K562 (cell line): ENCODE data around the gene PTTG1IP. TPM values are rescaled to one million over a fixed set of nuclear protein-coding genes. Genes with fewer than 3 reads are reported as not detected.

ENCODE experiments used
- ATAC-seq: fragments of 200-7000 bp; cut with Tn5 transposase; 3 replicates; pipeline ENCODE4 v1.9.1; 2020; ENCODE audit warnings: moderate library complexity
- BruUV-seq: library from RNA; stranded (reverse); fragments of 400-500 nt; replicated peaks from 2 replicates; lab custom pipeline; 2021; lab: Mats Ljungman, UMichigan
- CTCF ChIA-PET: fragments of 300-600 bp; formaldehyde crosslinking; extraction: SDS; loops from one replicate; lab custom pipeline; 2021; ENCODE audit warnings: low intra/inter-chr PET ratio; lab: Yijun Ruan, JAX
- POLR2A ChIA-PET: fragments of 300-600, 350-650 bp; sonication (Branson Sonifier 250); formaldehyde crosslinking; extraction: SDS; loops from one replicate; lab custom pipeline; 2021; ENCODE audit warnings: antibody characterized with exemption, inconsistent platforms; lab: Yijun Ruan, JAX
- DNase-seq, 4 experiments: peaks; one replicate each; pipeline versions ENCODE4 v3.0.0 to v3.0.0-alpha.2; 2011 to 2018; ENCODE audit warnings: low spot score in 3 of 4, mixed read lengths in 3 of 4; ENCODE audit errors: extremely low read depth in 1 of 4
- FAIRE-seq: peaks from 2 replicates; lab custom pipeline; 2011; peaks lifted over from hg19 to GRCh38; lab: Jason Lieb, UNC
- H2AFZ ChIP-seq: 2 replicates; pipeline ENCODE4 v1.6.0; 2011; ENCODE audit warnings: low read depth, low read length, control low read depth, inconsistent platforms
- H3K27ac ChIP-seq: fragments of 200-600 bp; 3 replicates; pipeline ENCODE4 v1.8.0; 2011; ENCODE audit warnings: low read depth, mild to moderate bottlenecking, control low read depth, inconsistent platforms, low read length, moderate library complexity, mixed read lengths; ENCODE audit errors: extremely low read depth
- H3K27me3 ChIP-seq, 2 experiments: fragments of 300-600 bp in 1 of 2; 2 replicates in 1 of 2; 3 replicates in 1 of 2; pipeline versions ENCODE4 v1.6.0 to v1.8.0; 2011; ENCODE audit warnings: inconsistent platforms in 2 of 2, low read length in 2 of 2, mild to moderate bottlenecking in 1 of 2, mixed read lengths in 1 of 2, moderate library complexity in 1 of 2; ENCODE audit not compliant: control insufficient read depth in 2 of 2, insufficient read depth in 2 of 2
- H3K36me3 ChIP-seq: fragments of 300-600 bp; 3 replicates; pipeline ENCODE4 v1.8.0; 2011; ENCODE audit warnings: mild to moderate bottlenecking, low read length, inconsistent platforms; ENCODE audit not compliant: control insufficient read depth, insufficient read depth
- H3K4me1 ChIP-seq, 2 experiments: fragments of 200-600 bp in 1 of 2; replicated peaks in 1 of 2; 2 replicates in 1 of 2; 3 replicates in 1 of 2; pipeline versions ENCODE4 v1.5.1 to v1.8.0; 2011; ENCODE audit warnings: inconsistent platforms in 2 of 2, low read length in 2 of 2, mild to moderate bottlenecking in 1 of 2, mixed read lengths in 1 of 2, moderate library complexity in 1 of 2; ENCODE audit not compliant: control insufficient read depth in 2 of 2, insufficient read depth in 2 of 2
- H3K4me2 ChIP-seq: 2 replicates; pipeline ENCODE4 v1.6.1; 2011; ENCODE audit warnings: low read length, control low read depth, inconsistent platforms, mixed read lengths; ENCODE audit not compliant: insufficient read depth
- H3K4me3 ChIP-seq: fragments of 200-600 bp; sonication (generic), shearing (Covaris generic); 2 replicates; pipeline ENCODE4 v1.5.1; 2016; ENCODE audit warnings: control low read depth, inconsistent platforms
- H3K79me2 ChIP-seq: fragments of 200-600 bp; 3 replicates; pipeline ENCODE4 v1.8.0; 2011; ENCODE audit warnings: low read length, inconsistent platforms; ENCODE audit not compliant: control insufficient read depth, insufficient read depth
- H3K9ac ChIP-seq, 2 experiments: 2 replicates each; pipeline versions ENCODE4 v1.6.0 to v1.6.1; 2011; ENCODE audit warnings: low read depth in 2 of 2, low read length in 2 of 2, control low read depth in 1 of 2, inconsistent platforms in 1 of 2, mild to moderate bottlenecking in 1 of 2, mixed read lengths in 1 of 2; ENCODE audit not compliant: insufficient read depth in 1 of 2
- H3K9me1 ChIP-seq: one replicate; pipeline ENCODE4 v1.6.0; 2011; ENCODE audit warnings: inconsistent platforms, mild to moderate bottlenecking, low read length, moderate library complexity; ENCODE audit not compliant: control insufficient read depth, insufficient read depth
- H3K9me3 ChIP-seq: replicated peaks from 2 replicates; pipeline ENCODE4 v1.5.1; 2011; ENCODE audit warnings: low read depth, low read length, inconsistent platforms; ENCODE audit not compliant: control insufficient read depth, insufficient read depth
- H4K20me1 ChIP-seq: replicated peaks from 2 replicates; pipeline ENCODE4 v1.6.1; 2011; ENCODE audit warnings: low read length, inconsistent platforms, mixed read lengths; ENCODE audit not compliant: control insufficient read depth, insufficient read depth
- CBFA2T3 ChIP-seq: fragments of 450-650 bp; IDR thresholded peaks from 2 replicates; pipeline ENCODE4 v1.6.1; 2017
- CSDE1 ChIP-seq, 2 experiments: fragments of 450-650 bp; IDR thresholded peaks; 2 replicates each; pipeline ENCODE4 v1.6.1; 2016; ENCODE audit warnings: mild to moderate bottlenecking in 1 of 2
- ILF3 ChIP-seq: fragments of 450-650 bp; IDR thresholded peaks from 2 replicates; pipeline ENCODE4 v1.6.1; 2018; ENCODE audit warnings: antibody characterized with exemption, mild to moderate bottlenecking, moderate library complexity, borderline replicate concordance
- NONO ChIP-seq, 2 experiments: fragments of 200-400 bp in 1 of 2; fragments of 450-650 bp in 1 of 2; formaldehyde crosslinking in 1 of 2; IDR thresholded peaks; 2 replicates each; pipeline ENCODE4 v1.6.1; 2017; ENCODE audit warnings: low read depth in 2 of 2, mild to moderate bottlenecking in 2 of 2, moderate library complexity in 2 of 2, low read length in 1 of 2
- SMARCA4 ChIP-seq: fragments of 450-650 bp; IDR thresholded peaks from 2 replicates; pipeline ENCODE4 v1.6.1; 2016
- TARDBP ChIP-seq: fragments of 450-650 bp; IDR thresholded peaks from 2 replicates; pipeline ENCODE4 v1.6.1; 2016
- TBP ChIP-seq: optimal IDR thresholded peaks from 2 replicates; pipeline ENCODE3; 2011; ENCODE audit warnings: low read depth, low read length, improper control_type of control experiment
- ZNF134 ChIP-seq: fragments of 250-450 bp; sonication (Bioruptor Pico); conservative IDR thresholded peaks from 2 replicates; pipeline ENCODE4 v1.4.0; 2020
- ZNF41 ChIP-seq: fragments of 250-450 bp; sonication (Bioruptor Pico); conservative IDR thresholded peaks from 2 replicates; pipeline ENCODE4 v1.4.0; 2020; ENCODE audit warnings: mild to moderate bottlenecking
- WGBS: fragments of 100-300 bp; shearing (Covaris generic); methylation state at CpG from one replicate; pipeline ENCODE4 v1.1.6; 2016; ENCODE audit warnings: low coverage, mixed read lengths; ENCODE audit not compliant: insufficient coverage; ENCODE audit errors: missing lambda C conversion rate; 5-methylcytosine and 5-hydroxymethylcytosine counted together
- in situ Hi-C: fragments of 300-500 bp; cut with MboI; formaldehyde crosslinking; loops from 4 replicates; pipeline ENCODE4 v1.15.0; 2018; ENCODE audit warnings: inconsistent platforms, mixed read lengths
- intact Hi-C: fragments of 100-400 bp; cut with micrococcal nuclease; formaldehyde crosslinking; loops from 2 replicates; pipeline ENCODE4 v1.14.2; 2022
- polyA plus RNA-seq, 8 experiments: library from polyadenylated mRNA; depleted of rRNA in 4 of 8; stranded (reverse) in 5 of 8; unstranded in 3 of 8; fragments of >200 nt; fragmentation: Nextera tagmentation in 2 of 8; fragmentation: Illumina TruSeq in 1 of 8; extraction: Ambion mirVana in 2 of 8; extraction: Trizol in 1 of 8; gene quantifications; 2 replicates each; pipeline versions ENCODE4 v1.2.1 to v1.2.3, GENCODE V29; 2011 to 2014; ENCODE audit warnings: inconsistent platforms in 1 of 8, missing spikeins in 1 of 8
- total RNA-seq, 7 experiments: library from RNA; depleted of rRNA in 6 of 7; stranded (reverse); fragments of >200 nt in 6 of 7; fragmentation: Illumina TruSeq in 2 of 7; extraction: Trizol in 2 of 7; gene quantifications; 2 replicates each; pipeline versions ENCODE4 v1.2.1 to v1.2.3, GENCODE V29; 2011 to 2021; ENCODE audit warnings: low replicate concordance in 1 of 7
- TF ChIP-seq, protein P1 (sequence below): fragments of 200-800 bp; sonication (Bioruptor generic); IDR thresholded peaks from 2 replicates; pipeline ENCODE4 v1.6.1; 2017; ENCODE audit warnings: missing genetic modification characterization, missing compliant biosample characterization
- TF ChIP-seq, protein P2 (sequence below): fragments of 250-450 bp; sonication (Bioruptor Pico); IDR thresholded peaks from 2 replicates; pipeline ENCODE4 v1.8.0; 2021; ENCODE audit warnings: mild to moderate bottlenecking, moderate library complexity
- TF ChIP-seq, protein P3 (sequence below): IDR thresholded peaks from 2 replicates; pipeline ENCODE4 v1.6.1; 2011; ENCODE audit not compliant: insufficient read length; ENCODE audit errors: extremely low read depth

The PTTG1IP gene
- total and polyA plus RNA-seq, 9 of the 15 experiments (the other 6 are each of a cell fraction or from before 2014, with no cell fraction given): 5.0 to 99.3 (median 82.4) TPM

DNA sequence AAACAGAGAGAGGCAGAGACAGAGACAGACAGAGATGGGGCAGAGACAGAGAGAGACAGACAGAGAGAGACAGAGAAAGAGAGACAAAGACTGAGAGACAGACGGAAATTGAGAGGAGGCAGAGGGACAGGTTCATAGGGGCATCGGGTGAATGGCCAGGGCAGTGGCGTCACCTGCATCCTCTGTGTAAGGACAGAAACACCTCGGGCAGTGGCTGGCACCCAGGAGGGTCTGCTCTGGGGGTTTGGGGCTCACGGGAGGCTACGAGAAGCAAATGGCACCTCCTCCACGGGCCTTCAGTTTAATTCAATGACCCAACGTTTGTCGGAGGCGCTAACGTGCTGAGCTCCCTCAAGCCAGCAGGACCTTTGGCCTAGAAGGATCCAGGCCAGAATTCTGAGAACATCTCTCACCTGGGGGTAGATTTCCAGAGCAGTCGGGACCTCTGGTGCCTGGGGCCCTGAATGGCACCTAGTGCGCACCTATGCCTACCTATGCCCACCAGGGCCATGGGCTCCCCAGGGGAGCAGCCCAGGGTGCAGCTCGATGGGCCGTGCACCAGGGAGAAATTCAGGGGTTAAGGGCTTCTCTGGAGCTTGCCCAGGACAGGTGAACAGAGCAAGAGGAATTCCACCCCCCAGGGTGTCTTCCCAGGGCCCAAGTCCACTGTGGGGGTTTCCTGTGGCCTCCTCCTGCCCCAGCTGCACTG lies 20.6 kb upstream of the PTTG1IP start:
- intact Hi-C loops: loop anchor here (2.0 kb wide), 1 partner anchor 39 kb away; no protein-coding TSS in a partner anchor
- in situ Hi-C loops: no loop called here
- 9% methylated on average over 15 of the region's 15 CpGs for WGBS

More for the DNA sequence above, 20.6 kb upstream of the PTTG1IP start:
- H3K27ac ChIP-seq: no peak overlapping the region
- H3K79me2 ChIP-seq: no peaks in the 10 kb centered on the region
- no peaks in the 10 kb centered on the region for H3K36me3 ChIP-seq
- no peaks in the 10 kb centered on the region for H3K9me3 ChIP-seq
- peaks cover 25% of the 10 kb centered on the region for H4K20me1 ChIP-seq
- no peak overlapping the region for H3K9ac ChIP-seq
- CTCF ChIA-PET: no interaction called here
- H3K9me1 ChIP-seq: peaks cover 3% of the 10 kb centered on the region
- POLR2A ChIA-PET: interaction anchor here (0.7 to 1.4 kb wide), 7 partner anchors 11 to 377 kb away, joined by 3 to 4 read pairs (median 3); partner anchors contain the start of gene UBE2G2
- no peak overlapping the region for H2AFZ ChIP-seq
- no TSS peak for BruUV-seq
- H3K4me2 ChIP-seq: no peak overlapping the region
- peaks cover 6 to 69% of the 10 kb centered on the region in 2 experiments for H3K4me1 ChIP-seq
- ATAC-seq (no peak), FAIRE-seq (no peak), DNase-seq (no peak)
- no peak overlapping the region for H3K4me3 ChIP-seq
- H3K27me3 ChIP-seq: peaks cover 38 to 86% of the 10 kb centered on the region in 2 experiments; a peak in 4 of 5 replicates
- TF ChIP-seq ZNF134 (CRISPR knock-in tag) (no peak), NONO (IDR thresholded peaks at IDR 0.05; ENCODE audit: low read depth in 2 of 2, low read length in 1 of 2) (no peak), ZNF41 (CRISPR knock-in tag) (no peak), CSDE1 (IDR thresholded peaks at IDR 0.05) (no peak), CBFA2T3 (no peak), ILF3 (no peak), SMARCA4 (no peak), TARDBP (no peak), TBP (no peak)
- TF ChIP-seq, protein P1, sequence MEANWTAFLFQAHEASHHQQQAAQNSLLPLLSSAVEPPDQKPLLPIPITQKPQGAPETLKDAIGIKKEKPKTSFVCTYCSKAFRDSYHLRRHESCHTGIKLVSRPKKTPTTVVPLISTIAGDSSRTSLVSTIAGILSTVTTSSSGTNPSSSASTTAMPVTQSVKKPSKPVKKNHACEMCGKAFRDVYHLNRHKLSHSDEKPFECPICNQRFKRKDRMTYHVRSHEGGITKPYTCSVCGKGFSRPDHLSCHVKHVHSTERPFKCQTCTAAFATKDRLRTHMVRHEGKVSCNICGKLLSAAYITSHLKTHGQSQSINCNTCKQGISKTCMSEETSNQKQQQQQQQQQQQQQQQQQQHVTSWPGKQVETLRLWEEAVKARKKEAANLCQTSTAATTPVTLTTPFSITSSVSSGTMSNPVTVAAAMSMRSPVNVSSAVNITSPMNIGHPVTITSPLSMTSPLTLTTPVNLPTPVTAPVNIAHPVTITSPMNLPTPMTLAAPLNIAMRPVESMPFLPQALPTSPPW: no peak
- TF ChIP-seq, protein P2, sequence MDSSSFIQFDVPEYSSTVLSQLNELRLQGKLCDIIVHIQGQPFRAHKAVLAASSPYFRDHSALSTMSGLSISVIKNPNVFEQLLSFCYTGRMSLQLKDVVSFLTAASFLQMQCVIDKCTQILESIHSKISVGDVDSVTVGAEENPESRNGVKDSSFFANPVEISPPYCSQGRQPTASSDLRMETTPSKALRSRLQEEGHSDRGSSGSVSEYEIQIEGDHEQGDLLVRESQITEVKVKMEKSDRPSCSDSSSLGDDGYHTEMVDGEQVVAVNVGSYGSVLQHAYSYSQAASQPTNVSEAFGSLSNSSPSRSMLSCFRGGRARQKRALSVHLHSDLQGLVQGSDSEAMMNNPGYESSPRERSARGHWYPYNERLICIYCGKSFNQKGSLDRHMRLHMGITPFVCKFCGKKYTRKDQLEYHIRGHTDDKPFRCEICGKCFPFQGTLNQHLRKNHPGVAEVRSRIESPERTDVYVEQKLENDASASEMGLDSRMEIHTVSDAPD: no peak
- TF ChIP-seq, protein P3, sequence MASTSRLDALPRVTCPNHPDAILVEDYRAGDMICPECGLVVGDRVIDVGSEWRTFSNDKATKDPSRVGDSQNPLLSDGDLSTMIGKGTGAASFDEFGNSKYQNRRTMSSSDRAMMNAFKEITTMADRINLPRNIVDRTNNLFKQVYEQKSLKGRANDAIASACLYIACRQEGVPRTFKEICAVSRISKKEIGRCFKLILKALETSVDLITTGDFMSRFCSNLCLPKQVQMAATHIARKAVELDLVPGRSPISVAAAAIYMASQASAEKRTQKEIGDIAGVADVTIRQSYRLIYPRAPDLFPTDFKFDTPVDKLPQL: no peak
